Hepatocyte (in vitro differentiated cells): ENCODE measurements around the gene ABCC6. TPM values are rescaled to one million over a fixed set of nuclear protein-coding genes. Genes with fewer than 3 reads are reported as not detected.

Source experiments
- DNase-seq: peaks from one replicate; pipeline ENCODE4 v3.0.0-alpha.2; 2016; ENCODE audit warnings: low spot score
- H2AFZ ChIP-seq: fragments of 200-600 bp; sonication (generic); 2 replicates; pipeline ENCODE4 v1.6.0; 2016; ENCODE audit warnings: antibody characterized with exemption, mild to moderate bottlenecking
- H3K27ac ChIP-seq: fragments of 200-600 bp; sonication (generic); 2 replicates; pipeline ENCODE4 v1.5.1; 2016; ENCODE audit warnings: mild to moderate bottlenecking
- H3K27me3 ChIP-seq: fragments of 200-600 bp; sonication (generic); 2 replicates; pipeline ENCODE4 v1.6.1; 2016
- H3K36me3 ChIP-seq: fragments of 200-600 bp; sonication (generic); replicated peaks from 2 replicates; pipeline ENCODE4 v1.5.1; 2016; ENCODE audit warnings: low read depth; ENCODE audit not compliant: insufficient read depth
- H3K4me1 ChIP-seq: fragments of 200-600 bp; sonication (generic); 2 replicates; pipeline ENCODE4 v1.5.1; 2016; ENCODE audit warnings: mild to moderate bottlenecking, moderate library complexity; ENCODE audit not compliant: insufficient read depth
- H3K4me2 ChIP-seq: fragments of 200-600 bp; sonication (generic); 2 replicates; pipeline ENCODE4 v1.6.0; 2016
- H3K4me3 ChIP-seq: fragments of 200-600 bp; sonication (generic); 2 replicates; pipeline ENCODE4 v1.5.1; 2016; ENCODE audit warnings: mild to moderate bottlenecking
- H3K79me2 ChIP-seq: fragments of 200-600 bp; sonication (generic); 2 replicates; pipeline ENCODE4 v1.6.0; 2017; ENCODE audit warnings: mild to moderate bottlenecking
- H3K9me2 ChIP-seq: fragments of 200-600 bp; sonication (generic); replicated peaks from 2 replicates; pipeline ENCODE4 v1.6.0; 2017; ENCODE audit warnings: mild to moderate bottlenecking; ENCODE audit not compliant: insufficient read depth
- H3K9me3 ChIP-seq: fragments of 200-600 bp; sonication (generic); 2 replicates; pipeline ENCODE4 v1.5.1; 2016; ENCODE audit warnings: low read depth, mild to moderate bottlenecking
- H4K20me1 ChIP-seq: fragments of 200-600 bp; sonication (generic); 2 replicates; pipeline ENCODE4 v1.6.0; 2016; ENCODE audit warnings: mild to moderate bottlenecking; ENCODE audit not compliant: insufficient read depth, poor library complexity, severe bottlenecking
- CTCF ChIP-seq: fragments of 200-600 bp; sonication (generic); IDR thresholded peaks from 2 replicates; pipeline ENCODE4 v1.5.1; 2016; ENCODE audit warnings: antibody characterized with exemption, mild to moderate bottlenecking; ENCODE audit not compliant: poor library complexity
- EZH2 ChIP-seq: fragments of 200-600 bp; sonication (generic); IDR thresholded peaks from 2 replicates; pipeline ENCODE4 v1.6.1; 2016; ENCODE audit warnings: antibody characterized with exemption, mild to moderate bottlenecking, borderline replicate concordance
- EZH2phosphoT487 ChIP-seq: fragments of 200-600 bp; sonication (generic); IDR thresholded peaks from one replicate; pipeline ENCODE4 v1.6.1; 2018; ENCODE audit warnings: antibody characterized with exemption, mild to moderate bottlenecking, low read depth, moderate library complexity; ENCODE audit not compliant: unreplicated experiment, severe bottlenecking
- WGBS: methylation state at CpG from one replicate; pipeline ENCODE4 v1.1.6; 2016; ENCODE audit warnings: low lambda C conversion rate; ENCODE audit errors: missing lambda C conversion rate; 5-methylcytosine and 5-hydroxymethylcytosine counted together
- polyA plus RNA-seq: library from polyadenylated mRNA; unstranded; fragments of >200 nt; fragmentation: Nextera tagmentation; extraction: Ambion mirVana; gene quantifications from 2 replicates; pipeline ENCODE4 v1.2.1, GENCODE V29; 2016
- total RNA-seq: library from RNA; depleted of rRNA; stranded (reverse); fragments of >200 nt; gene quantifications from 2 replicates; pipeline ENCODE4 v1.2.3, GENCODE V29; 2014

ABCC6 gene
- total and polyA plus RNA-seq, 2 experiments from 2014 or later: 41.2 to 46.8 TPM

GRCh38 chr16:16110111-16110490, 113.2 kb downstream of the ABCC6 start:
- H3K36me3 ChIP-seq: no peaks in the 10 kb centered on the region
- no peaks in the 10 kb centered on the region for H3K9me2 ChIP-seq
- no peak for TF ChIP-seq CTCF
- TF ChIP-seq EZH2: no peak
- TF ChIP-seq EZH2phosphoT487: no peak
- no peak for DNase-seq
- H3K4me1 ChIP-seq: no peaks in the 10 kb centered on the region
- H3K9me3 ChIP-seq: no peaks in the 10 kb centered on the region
- H3K4me2 ChIP-seq: no peak overlapping the region
- WGBS: 96% methylated on average over 9 of the region's 9 CpGs
- no peak overlapping the region for H3K4me3 ChIP-seq
- no peaks in the 10 kb centered on the region for H4K20me1 ChIP-seq
- no peaks in the 10 kb centered on the region for H3K79me2 ChIP-seq
- H2AFZ ChIP-seq: no peak overlapping the region
- H3K27ac ChIP-seq: no peak overlapping the region
- no peaks in the 10 kb centered on the region for H3K27me3 ChIP-seq

GRCh38 chr16:16109453-16110110, 113.7 kb downstream of the ABCC6 start:
- Histone ChIP-seq H3K27me3 (no peaks in the 10 kb centered on the region), H4K20me1 (no peaks in the 10 kb centered on the region), H3K4me2 (no peak overlapping the region), H3K9me3 (no peaks in the 10 kb centered on the region), H3K9me2 (no peaks in the 10 kb centered on the region), H3K79me2 (no peaks in the 10 kb centered on the region), H3K36me3 (no peaks in the 10 kb centered on the region), H3K27ac (no peak overlapping the region), H2AFZ (no peak overlapping the region), H3K4me3 (no peak overlapping the region), H3K4me1 (no peaks in the 10 kb centered on the region)
- TF ChIP-seq CTCF: no peak
- no peak for DNase-seq
- 86% methylated on average over 8 of the region's 8 CpGs for WGBS

- H3K27ac ChIP-seq: no peak overlapping the region
Measured at GRCh38 chr16:16108759-16109158, 114.5 kb downstream of the ABCC6 start.

More at GRCh38 chr16:16108759-16109158, 114.5 kb downstream of the ABCC6 start:
- no peaks in the 10 kb centered on the region for H3K9me3 ChIP-seq
- H3K9me2 ChIP-seq: no peaks in the 10 kb centered on the region
- H4K20me1 ChIP-seq: no peaks in the 10 kb centered on the region
- no peaks in the 10 kb centered on the region for H3K27me3 ChIP-seq
- no peak overlapping the region for H3K4me2 ChIP-seq
- H2AFZ ChIP-seq: no peak overlapping the region
- H3K4me3 ChIP-seq: no peak overlapping the region
- 90% methylated on average over 6 of the region's 6 CpGs for WGBS
- DNase-seq: no peak
- TF ChIP-seq EZH2 (no peak), CTCF (no peak), EZH2phosphoT487 (no peak)
- no peaks in the 10 kb centered on the region for H3K4me1 ChIP-seq
- H3K79me2 ChIP-seq: no peaks in the 10 kb centered on the region
- H3K36me3 ChIP-seq: no peaks in the 10 kb centered on the region
